Hindlimb muscle (tissue), 1 donor: Measurements from ENCODE around the gene CAMTA1. TPM values are rescaled to one million over a fixed set of nuclear protein-coding genes. Genes with fewer than 3 reads are reported as not detected.

ENCODE experiments used
- DNase-seq: peaks from one replicate; pipeline ENCODE4 v3.0.0-alpha.2; 2013
- polyA plus RNA-seq: library from polyadenylated mRNA; unstranded; fragments of 120-200 nt; gene quantifications from one replicate; pipeline ENCODE4 v1.2.1, GENCODE V29; 2013; ENCODE audit not compliant: insufficient read length

Gene CAMTA1
- polyA plus RNA-seq, 1 donor: 39.5 TPM

DNA sequence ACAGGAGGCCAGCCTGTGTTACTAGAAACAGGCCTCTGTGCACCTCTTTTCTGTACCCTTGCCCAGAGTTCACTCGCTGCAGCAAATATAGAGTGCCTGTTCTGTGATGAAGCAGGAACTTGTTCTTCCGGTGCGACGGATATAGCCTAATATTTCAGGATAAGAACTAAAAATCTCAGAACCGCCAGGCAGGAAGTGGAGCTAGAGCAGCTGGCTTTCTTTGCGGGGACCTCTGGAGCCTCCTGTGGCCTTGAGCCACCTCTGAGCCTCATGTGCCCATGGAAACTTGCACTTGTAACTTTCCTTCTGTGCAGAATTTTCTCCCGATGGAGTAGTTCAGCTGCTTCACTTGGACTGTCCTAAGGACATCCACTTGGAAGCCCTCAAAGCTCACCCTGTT is 941.4 kb downstream of the CAMTA1 start:
- DNase-seq: no peak

DNA sequence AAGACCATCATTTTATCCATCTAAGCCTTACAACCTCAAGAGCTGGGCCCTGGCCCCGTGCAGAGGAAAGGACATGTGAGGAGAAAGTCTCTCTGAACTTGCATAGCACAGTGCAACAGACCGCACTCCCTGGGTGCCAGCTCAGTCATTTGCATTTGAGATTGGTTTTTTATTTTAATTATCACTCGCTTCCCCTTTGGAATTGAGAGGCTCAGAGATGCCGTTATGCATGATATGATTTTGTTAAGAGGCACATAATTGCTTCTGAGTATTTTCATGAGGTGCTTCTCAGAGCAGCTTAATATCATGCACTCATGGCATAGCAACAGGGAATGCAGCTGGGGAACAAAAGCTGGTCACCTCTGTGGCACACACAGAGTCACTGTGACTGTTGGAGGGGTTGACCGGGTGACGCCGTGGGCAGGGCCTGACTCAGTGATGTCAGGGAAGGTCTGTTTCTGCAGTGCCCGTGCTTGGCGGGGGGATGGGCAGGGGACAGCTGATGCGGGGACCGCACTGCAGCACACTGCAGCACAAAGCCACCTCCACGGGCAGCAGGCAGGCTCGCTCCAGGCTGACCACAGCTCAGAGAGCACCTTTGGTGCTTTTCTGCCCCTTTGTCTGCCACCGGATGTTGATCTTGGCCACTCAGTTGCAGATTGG is 942.7 kb downstream of the CAMTA1 start:
- no peak for DNase-seq

DNA sequence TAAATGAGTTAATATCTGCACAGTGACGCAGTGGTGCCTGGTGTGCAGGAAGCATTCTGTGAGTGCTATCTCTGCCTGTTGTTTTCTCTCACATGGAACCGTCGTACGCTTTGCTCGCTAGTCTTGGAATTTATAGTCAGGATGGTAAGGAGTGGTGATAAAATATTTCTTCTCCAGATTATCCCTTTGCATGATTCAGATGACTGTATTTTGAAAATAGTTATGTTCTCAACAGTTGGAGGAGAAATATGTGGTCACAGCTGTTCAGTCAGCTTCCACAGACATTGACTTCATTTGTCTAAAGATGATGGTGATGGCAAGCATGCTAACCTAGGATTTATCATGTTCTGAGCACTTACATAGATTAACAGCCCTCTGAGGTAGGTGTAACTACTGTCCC is 944.5 kb downstream of the CAMTA1 start:
- no peak for DNase-seq

DNA sequence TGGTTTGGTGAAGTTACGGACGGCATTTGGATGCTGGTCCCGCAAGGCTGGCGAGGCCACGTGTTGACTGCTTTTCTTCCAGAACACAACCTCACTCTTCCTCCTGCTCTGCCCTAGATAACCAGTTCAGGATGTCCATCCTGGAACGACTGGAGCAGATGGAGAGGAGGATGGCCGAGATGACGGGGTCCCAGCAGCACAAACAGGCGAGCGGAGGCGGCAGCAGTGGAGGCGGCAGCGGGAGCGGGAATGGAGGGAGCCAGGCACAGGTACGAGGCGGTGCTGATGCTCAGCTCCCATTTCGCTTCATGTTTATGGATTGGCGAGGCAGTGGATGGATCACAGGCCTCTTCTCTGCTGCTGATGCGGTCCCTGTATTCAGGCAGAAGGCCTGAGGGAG is 947.1 kb downstream of the CAMTA1 start:
- DNase-seq: no peak

DNA sequence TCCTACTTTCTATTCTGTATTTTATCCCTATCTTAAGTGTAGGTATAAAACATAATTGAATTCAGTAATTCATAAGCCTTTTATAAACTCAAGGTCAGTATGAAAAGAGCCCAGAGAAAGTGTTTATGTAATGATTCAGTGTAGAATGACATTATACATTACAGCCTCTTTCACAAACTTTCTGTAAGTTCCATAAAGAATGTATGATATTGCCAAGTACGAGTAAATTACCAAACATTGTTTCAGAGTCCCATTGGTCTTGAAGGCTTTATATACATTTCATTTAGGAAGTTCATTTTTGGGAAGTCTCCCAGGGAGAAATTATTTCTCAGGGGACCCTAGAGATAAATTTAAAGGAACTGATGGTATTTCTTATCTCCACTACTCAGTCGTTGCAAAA is 948.0 kb downstream of the CAMTA1 start:
- DNase-seq: no peak

DNA sequence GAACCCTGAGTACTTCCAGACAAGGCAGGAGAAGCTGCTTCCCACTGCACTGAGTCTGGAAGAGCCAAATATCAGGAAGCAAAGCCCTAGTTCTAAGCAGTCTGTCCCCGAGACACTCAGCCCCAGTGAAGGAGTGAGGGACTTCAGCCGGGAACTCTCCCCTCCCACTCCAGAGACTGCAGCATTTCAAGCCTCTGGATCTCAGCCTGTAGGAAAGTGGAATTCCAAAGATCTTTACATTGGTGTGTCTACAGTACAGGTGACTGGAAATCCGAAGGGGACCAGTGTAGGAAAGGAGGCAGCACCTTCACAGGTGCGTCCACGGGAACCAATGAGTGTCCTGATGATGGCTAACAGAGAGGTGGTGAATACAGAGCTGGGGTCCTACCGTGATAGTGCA is 952.8 kb downstream of the CAMTA1 start:
- DNase-seq: no peak

DNA sequence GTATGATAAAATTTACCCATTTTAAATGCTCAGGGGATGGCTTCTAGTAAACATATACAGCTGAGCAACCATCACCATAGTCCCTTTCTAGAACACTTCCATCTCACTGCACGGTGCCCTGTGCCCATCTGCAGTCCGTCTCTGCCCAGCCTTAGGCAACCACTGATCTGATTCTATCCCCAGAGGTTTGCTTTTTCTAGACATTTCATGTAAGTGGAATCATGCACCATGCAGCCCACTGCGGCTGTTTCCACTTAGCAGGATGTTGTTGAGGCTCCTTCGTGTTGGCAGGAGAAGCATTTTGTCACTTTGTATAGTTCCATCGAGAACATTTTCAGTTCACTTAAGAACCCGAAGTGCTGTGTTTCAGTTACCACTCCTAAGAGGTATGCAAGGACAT is 958.1 kb downstream of the CAMTA1 start:
- no peak for DNase-seq

DNA sequence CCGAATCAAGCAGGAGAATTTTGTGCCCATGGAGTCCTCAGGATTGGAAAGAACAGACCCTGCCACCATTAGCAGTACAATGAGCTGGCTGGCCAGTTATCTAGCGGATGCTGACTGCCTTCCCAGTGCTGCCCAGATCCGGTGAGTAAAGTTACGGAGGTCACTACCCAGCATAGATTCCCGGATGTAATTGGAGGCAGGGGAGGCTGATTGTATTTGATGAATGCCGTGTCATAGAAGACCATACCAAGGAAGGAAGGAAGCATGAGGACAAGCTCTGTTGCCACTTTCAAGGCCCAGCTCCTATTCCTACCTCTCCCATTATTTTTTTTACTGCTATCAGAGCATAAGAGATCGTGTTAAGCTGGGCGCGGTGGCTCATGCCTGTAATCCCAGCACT is 959.6 kb downstream of the CAMTA1 start:
- DNase-seq: no peak

DNA sequence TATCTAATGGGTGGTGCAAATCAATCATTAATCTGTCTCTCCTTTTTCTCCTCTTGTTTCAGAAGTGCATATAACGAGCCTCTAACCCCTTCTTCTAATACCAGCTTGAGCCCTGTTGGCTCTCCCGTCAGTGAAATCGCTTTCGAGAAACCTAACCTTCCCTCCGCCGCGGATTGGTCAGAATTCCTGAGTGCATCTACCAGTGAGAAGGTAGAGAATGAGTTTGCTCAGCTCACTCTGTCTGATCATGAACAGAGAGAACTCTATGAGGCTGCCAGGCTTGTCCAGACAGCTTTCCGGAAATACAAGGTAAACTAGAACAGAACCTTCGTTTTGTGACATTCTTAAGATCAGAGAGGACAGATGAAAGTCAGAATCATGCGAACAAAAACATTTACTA is 960.5 kb downstream of the CAMTA1 start:
- DNase-seq: no peak

DNA sequence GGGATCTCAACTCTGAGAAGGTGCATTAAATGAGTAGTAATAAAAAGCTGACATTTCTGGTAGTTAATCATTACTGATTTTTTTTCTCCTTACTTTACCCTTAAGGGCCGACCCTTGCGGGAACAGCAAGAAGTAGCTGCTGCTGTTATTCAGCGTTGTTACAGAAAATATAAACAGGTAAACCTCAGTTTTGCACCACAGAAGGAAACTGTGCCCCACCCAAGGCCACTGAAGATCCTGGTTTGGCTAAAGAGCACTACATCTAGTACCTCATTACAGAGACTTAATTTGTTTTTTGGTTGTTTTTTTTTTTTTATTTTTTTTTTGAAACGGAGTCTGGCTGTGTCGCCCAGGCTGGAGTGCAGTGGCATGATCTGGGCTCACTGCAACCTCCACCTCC is 962.4 kb downstream of the CAMTA1 start:
- no peak for DNase-seq

DNA sequence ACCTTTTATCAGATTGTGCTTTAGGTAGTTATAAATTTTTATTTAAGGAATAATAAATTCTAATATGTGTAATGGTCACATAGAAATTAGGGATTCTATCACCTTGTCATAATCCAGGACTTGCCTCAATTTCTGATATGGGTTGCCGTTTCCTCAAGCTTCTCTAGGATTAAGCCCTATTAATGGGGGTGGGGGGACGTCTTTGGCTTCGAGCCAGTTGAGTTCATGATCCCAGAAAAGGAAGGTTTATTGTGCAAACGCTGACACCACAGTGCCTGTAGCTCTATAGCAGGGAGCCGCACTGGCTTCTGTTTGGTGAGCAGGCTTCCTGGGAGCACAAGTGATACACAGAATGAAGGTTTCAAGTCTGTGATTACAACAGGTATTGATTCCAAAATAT is 963.9 kb downstream of the CAMTA1 start:
- no peak for DNase-seq

DNA sequence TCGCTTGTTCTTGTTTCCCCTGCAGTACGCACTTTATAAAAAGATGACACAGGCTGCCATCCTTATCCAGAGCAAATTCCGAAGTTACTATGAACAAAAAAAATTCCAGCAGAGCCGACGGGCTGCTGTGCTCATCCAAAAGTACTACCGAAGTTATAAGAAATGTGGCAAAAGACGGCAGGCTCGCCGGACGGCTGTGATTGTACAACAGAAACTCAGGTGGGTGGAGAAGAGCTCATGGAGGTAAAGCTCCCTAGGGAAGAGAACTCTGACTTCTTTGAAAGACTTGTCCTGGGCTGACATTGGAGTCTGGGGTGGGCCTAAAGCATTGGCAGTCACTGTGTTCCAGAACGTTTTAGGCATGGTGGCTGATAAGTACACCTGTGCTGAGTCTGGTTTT is 965.9 kb downstream of the CAMTA1 start:
- no peak for DNase-seq

DNA sequence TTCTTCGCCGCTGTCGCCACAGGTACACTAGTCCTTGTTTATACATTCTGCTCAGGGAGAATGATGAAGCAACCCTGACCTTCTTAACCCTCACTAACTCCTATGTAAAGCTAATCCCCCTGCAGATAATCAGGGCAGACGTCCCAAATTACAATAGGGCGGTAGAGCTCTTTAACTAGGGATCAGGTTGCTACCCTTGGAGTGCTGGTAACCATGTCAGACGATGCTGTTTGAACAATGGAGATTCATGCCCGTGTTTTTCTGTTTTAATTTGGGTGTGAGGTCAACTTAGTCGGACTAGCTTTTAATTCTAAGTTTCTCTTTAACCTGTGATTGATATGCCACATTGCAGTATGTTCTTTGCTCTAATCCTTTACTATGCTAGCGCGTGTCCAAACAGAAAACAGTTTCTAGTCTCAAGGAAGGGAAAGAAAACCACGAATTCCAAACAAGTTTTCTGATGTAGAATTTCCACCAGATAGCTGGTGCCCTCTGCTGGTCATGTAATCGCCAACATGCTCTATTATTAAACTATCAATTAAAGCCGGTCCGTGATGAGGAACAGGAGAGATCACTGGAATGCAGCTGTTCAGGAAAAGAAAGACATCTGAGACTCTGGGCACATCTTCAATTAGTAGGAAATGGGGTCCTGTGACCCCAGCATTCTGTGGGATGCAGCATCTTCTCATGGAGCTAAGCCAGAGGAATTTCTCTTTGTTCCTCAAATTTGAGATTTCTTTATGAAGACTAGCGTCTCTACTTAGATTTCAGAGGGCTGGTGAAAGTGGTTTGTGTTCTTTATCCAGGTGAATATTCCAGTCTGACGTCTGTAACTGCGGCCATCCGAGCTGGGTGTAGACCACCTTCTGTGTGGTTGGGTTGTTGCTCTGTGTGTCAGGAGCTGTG is 967.5 kb downstream of the CAMTA1 start:
- peak; percentile 69 for DNase-seq

DNA sequence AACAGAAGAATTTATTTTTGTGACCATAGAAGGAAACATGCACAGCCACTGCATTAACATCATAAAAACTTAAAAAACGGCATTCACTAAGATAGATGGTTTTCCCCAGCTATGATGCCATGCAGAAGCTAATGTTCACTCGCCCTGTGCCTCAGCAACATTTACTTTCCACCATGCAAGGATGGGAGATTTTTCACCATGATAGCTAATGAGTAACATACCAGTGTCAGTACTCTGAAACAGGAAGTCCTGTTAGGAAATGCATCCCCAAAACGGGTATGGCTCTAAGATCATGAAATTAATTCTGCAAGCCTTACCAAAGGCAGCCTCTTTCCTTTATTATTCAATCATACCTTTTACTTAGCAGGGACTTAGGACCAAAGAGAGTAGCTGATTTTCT is 968.4 kb downstream of the CAMTA1 start:
- DNase-seq: no peak

DNA sequence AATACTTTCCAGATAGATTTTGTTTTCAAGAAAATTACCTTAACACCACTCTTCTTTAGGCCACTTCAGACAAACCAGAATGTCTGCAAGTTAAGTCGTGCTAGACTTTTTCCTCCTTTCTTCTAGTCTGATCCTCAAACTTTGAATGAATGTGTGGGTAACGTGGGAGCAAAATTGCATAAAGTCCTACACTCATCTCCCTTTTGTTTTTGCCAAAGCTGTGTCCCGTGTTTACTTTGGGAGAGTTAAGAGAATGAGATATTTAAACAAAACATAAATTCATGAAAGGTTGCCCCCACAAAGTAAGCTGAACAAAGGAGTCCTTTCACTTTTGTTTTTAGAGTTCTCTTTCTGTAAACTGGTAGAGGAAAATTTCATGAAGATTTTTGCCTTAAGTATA is 969.0 kb downstream of the CAMTA1 start:
- DNase-seq: no peak

DNA sequence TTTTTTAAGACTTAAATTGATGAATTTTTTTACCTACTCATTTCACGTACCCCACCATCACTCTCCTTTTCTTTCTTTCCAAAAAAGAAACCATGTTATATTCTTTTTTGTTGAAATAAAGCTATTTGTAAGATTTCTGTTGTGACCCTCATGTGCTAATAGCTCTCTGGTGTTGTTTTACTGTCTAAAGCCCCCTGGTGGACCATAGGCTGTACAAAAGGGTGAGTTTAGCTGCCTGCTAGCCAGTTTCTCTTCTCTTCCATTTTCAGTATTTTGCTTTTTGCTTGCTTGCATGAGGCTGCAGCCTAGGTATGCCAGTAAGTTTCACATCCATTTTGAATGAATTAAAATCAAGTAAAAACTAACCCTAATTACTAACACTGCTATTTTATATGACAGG is 970.2 kb downstream of the CAMTA1 start:
- no peak for DNase-seq

DNA sequence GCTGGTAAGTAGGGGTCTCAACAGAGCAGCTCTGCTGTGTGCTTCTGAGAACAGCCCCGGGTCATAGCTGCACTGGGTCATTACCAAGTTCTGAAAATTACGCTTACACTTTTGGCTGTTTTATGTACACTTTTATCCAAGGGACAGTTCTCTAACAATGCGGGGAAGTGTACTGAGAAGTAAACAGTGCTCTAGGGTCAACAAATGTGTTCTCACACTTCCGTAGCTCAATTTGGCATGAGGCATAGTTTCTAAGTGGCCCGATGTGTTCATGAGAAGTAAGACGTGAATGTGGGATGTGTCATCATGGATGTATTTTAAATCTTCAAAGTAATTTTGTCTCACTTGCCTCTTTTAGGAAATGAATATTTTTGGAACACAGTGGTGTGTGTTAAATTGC is 975.0 kb downstream of the CAMTA1 start:
- no peak for DNase-seq

DNA sequence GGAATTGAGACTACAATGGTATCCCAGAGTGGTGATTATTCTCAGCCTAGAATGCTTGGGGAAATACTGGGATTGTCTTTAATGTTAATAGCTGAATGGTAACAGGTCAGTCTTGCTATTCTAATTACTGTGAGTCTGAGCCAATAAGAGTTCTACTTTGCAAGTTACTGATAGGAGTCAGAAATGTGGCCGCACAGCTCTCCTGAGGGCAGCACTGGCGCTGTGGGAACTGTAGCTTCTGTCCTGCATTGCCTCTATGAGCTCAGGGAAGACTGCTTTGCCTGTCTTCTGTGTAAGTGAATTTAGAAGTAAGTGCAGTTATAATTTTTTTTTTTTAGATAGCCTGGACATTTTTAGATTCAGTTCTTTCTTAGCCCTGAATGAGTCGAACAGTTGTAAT is 975.8 kb downstream of the CAMTA1 start:
- DNase-seq: no peak

DNA sequence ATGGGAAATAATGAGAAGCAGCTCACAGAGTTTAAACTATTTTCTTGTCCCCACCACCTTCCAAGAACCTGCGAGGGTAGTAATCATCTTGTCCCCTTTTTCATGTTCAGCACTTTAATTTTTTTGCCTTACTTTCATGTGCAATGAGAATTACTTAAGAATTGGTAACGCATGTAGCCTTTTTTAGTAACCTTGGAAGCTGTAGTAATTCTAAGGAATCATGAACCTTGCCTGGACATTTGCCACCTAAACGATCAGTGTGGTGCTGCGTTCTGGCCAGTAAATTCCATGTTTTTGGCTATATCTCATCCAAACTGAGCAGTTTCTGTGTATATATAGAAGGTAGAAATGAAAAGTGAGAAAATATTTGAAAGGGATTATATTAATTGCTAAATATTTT is 981.9 kb downstream of the CAMTA1 start:
- no peak for DNase-seq

DNA sequence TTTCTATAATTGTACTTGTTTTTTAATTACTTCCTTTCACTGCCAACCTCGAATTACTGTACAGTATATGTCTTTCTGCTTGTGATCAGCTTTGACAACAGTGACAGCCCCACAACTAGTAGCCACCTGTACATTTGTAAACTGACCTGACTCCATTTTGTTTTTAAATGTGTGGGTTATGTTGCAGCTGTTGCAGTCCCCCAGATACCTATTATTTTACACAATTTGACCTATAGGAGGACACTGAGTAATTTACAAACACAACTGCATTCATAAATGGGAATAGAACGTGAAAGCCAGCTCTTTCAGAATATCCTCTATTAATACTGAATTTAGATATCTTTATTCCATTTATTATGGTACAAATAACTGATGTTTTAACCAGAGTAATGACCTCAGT is 983.3 kb downstream of the CAMTA1 start:
- DNase-seq: no peak

DNA sequence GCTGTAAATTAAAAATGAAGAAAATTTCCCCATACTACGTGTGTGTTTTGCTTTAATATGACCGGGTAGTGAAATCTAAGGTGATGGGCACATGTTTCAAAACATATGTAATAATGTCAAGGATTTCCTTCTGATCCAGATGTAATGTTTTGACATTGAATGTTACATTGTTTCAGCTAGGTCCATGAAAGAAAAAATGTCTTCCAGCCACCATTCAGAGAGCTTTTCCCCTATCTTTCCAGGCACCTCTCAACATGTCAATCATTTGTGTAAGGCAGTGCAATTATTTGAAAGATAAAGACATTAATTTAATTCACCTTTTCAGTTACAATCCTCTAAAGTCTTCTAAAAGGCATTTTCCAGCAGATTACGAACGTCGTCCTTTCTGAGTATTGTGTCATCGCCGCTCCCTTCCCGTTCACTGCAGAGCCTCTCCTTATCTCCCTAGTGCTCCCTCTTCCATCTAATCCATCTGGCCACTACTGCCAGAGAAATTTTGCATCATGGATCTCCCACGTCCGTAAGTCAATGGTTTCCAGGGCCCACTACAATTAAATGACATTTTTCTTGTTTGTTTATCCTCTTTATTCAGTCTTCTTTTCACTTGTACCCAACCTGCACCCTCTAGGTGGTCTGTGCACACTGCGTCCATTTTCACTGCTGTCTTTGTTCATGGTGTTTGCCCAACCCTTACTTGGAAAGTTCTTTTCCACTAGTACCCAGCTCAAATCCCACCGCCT is 984.6 kb downstream of the CAMTA1 start:
- DNase-seq: no peak

DNA sequence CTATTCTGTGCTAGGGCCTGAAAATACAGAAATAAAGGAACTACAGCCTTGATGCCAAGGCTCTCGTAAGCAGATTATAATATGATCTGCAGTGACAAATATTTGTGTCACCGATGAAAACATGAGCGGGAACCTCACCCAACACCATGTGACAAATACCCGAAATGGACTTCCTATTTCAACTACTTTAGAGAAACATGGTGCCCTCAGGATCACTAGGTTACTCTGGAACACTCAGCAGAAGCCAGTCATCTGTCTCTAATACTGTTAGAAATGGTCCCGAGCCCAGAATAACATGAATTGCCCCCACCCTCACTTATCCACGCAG is 985.4 kb downstream of the CAMTA1 start:
- DNase-seq: no peak

DNA sequence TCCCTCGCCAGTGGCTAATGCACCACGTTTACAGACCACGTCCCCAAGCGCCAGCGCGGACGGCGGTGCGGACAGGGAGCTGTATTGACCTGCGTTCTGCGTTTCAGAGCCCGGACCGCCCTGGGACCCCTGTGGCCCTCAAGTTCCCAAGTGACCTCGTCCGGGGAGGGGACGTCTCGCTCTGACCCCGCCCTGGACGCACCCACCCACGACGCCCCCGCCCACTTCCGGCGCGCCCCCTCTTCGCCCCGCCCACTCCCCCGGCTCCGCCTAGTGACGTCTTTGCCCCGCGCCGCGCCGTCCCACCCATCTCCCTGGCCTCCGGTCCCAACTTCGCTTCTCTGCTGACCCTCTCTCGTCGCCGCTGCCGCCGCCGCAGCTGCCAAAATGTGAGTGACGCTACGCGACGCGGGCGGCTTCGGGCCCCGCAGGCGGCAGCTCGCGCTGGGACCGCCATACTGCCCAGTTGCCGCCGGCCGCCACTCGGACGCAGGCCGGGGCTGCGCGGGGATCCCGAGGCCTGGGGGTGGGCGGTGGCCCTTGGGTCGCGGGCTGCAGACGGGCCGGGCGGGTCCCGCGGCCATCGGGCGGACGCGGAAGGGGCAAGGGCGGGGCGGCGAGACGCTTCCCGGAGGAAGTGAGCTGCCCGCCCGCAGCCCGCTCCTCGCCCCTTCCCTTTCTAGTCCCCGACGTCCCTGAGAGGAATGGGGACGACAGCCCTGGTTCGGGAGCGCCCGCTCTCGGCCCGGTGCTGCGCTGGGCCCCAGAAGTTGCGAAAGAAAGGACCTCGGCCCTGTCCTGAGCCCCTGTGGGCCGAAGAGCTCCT is 986.0 kb downstream of the CAMTA1 start, which contains the start of gene VAMP3:
Gene VAMP3, plus strand, starts transcription at position 300 of the 826 bp plus-strand sequence. Its CDS starts 88 bp downstream, at position 388.
- peak; percentile 86 for DNase-seq
